ENCODE measurements around the gene CDKN1C. TPM values are rescaled to one million over a fixed set of nuclear protein-coding genes. Genes with fewer than 3 reads are reported as not detected.

Gene CDKN1C
- total RNA-seq, 1 experiment from 2014 or later = 2.9 TPM

- Histone ChIP-seq H3K9me3 (ENCODE audit: low read depth, low read length, poor library complexity, severe bottlenecking) (no peaks in the 10 kb centered on the region), H3K4me3 (ENCODE audit: low read depth, low read length, poor library complexity, severe bottlenecking) (peak overlapping the region; percentile 43), H3K4me1 (ENCODE audit: insufficient read depth, low read length, poor library complexity, severe bottlenecking) (no peaks in the 10 kb centered on the region), H3K36me3 (ENCODE audit: insufficient read depth, low read length, poor library complexity, severe bottlenecking) (no peaks in the 10 kb centered on the region), H3K27me3 (replicated peaks; ENCODE audit: insufficient read depth, low read depth, low read length, poor library complexity) (peaks cover 12% of the 10 kb centered on the region), H3K27ac (ENCODE audit: low read depth, low read length, poor library complexity, severe bottlenecking) (no peak overlapping the region)
- no TSS peak for BruUV-seq (replicated peaks)
- peak; percentile 43 for DNase-seq (ENCODE audit: low spot score)
- POLR2A ChIA-PET (ENCODE audit: low non-redundant PET) = no interaction called here
- CTCF ChIA-PET = interaction anchor here (1.7 kb wide), 1 partner anchor 352 kb away, joined by 6 read pairs; no protein-coding TSS in a partner anchor
- intact Hi-C loops (cut with micrococcal nuclease; ENCODE audit: unreplicated experiment) = loop anchor here (5.0 kb wide), 1 partner anchor 183 kb away; no protein-coding TSS in a partner anchor
- TF ChIP-seq EZH2 (IDR thresholded peaks at IDR 0.05; ENCODE audit: borderline replicate concordance, low read depth, low read length, poor library complexity, severe bottlenecking) (no peak), CTCF (conservative IDR thresholded peaks at IDR 0.05; ENCODE audit: low read depth, low read length) (no peak)
Observed at GRCh38 chr11:2885017-2885677, 428 bp downstream of the CDKN1C start.

- no peaks in the 10 kb centered on the region for H3K9me3 ChIP-seq (ENCODE audit: low read depth, low read length, poor library complexity, severe bottlenecking)
- no peak for TF ChIP-seq CTCF (conservative IDR thresholded peaks at IDR 0.05; ENCODE audit: low read depth, low read length)
- no peak for TF ChIP-seq EZH2 (IDR thresholded peaks at IDR 0.05; ENCODE audit: borderline replicate concordance, low read depth, low read length, poor library complexity, severe bottlenecking)
- peaks cover 12% of the 10 kb centered on the region for H3K27me3 ChIP-seq (replicated peaks; ENCODE audit: insufficient read depth, low read depth, low read length, poor library complexity)
- ChIA-PET POLR2A (ENCODE audit: low non-redundant PET) (no interaction called here), CTCF (interaction anchor here (1.7 kb wide), 1 partner anchor 351 kb away, joined by 6 read pairs; no protein-coding TSS in a partner anchor)
- no peaks in the 10 kb centered on the region for H3K36me3 ChIP-seq (ENCODE audit: insufficient read depth, low read length, poor library complexity, severe bottlenecking)
- no peak overlapping the region for H3K27ac ChIP-seq (ENCODE audit: low read depth, low read length, poor library complexity, severe bottlenecking)
- peak overlapping the region; percentile 44 for H3K4me3 ChIP-seq (ENCODE audit: low read depth, low read length, poor library complexity, severe bottlenecking)
- H3K4me1 ChIP-seq (ENCODE audit: insufficient read depth, low read length, poor library complexity, severe bottlenecking) = no peaks in the 10 kb centered on the region
- no TSS peak for BruUV-seq (replicated peaks)
- DNase-seq (ENCODE audit: low spot score) = no peak
- intact Hi-C loops (cut with micrococcal nuclease; ENCODE audit: unreplicated experiment) = no loop called here
Observed at GRCh38 chr11:2883979-2884815, 1.4 kb downstream of the CDKN1C start.

- Histone ChIP-seq H3K4me1 (ENCODE audit: insufficient read depth, low read length, poor library complexity, severe bottlenecking) (no peaks in the 10 kb centered on the region), H3K4me3 (ENCODE audit: low read depth, low read length, poor library complexity, severe bottlenecking) (no peak overlapping the region), H3K9me3 (ENCODE audit: low read depth, low read length, poor library complexity, severe bottlenecking) (no peaks in the 10 kb centered on the region), H3K27me3 (replicated peaks; ENCODE audit: insufficient read depth, low read depth, low read length, poor library complexity) (peaks cover 12% of the 10 kb centered on the region), H3K27ac (ENCODE audit: low read depth, low read length, poor library complexity, severe bottlenecking) (no peak overlapping the region), H3K36me3 (ENCODE audit: insufficient read depth, low read length, poor library complexity, severe bottlenecking) (no peaks in the 10 kb centered on the region)
- DNase-seq (ENCODE audit: low spot score) = no peak
- intact Hi-C loops (cut with micrococcal nuclease; ENCODE audit: unreplicated experiment) = no loop called here
- ChIA-PET POLR2A (ENCODE audit: low non-redundant PET) (no interaction called here), CTCF (no interaction called here)
- BruUV-seq (replicated peaks) = no TSS peak
- TF ChIP-seq CTCF (conservative IDR thresholded peaks at IDR 0.05; ENCODE audit: low read depth, low read length) (no peak), EZH2 (IDR thresholded peaks at IDR 0.05; ENCODE audit: borderline replicate concordance, low read depth, low read length, poor library complexity, severe bottlenecking) (no peak)
Observed at GRCh38 chr11:2883640-2883978, 2.0 kb downstream of the CDKN1C start.
